Ecto neural progenitor cell (in vitro differentiated cells): ENCODE results near the gene GRIK2.

ENCODE experiments used
- DNase-seq: peaks from one replicate; pipeline ENCODE4 v3.0.0-alpha.2; 2018; ENCODE audit warnings: low spot score

Gene GRIK2

DNA sequence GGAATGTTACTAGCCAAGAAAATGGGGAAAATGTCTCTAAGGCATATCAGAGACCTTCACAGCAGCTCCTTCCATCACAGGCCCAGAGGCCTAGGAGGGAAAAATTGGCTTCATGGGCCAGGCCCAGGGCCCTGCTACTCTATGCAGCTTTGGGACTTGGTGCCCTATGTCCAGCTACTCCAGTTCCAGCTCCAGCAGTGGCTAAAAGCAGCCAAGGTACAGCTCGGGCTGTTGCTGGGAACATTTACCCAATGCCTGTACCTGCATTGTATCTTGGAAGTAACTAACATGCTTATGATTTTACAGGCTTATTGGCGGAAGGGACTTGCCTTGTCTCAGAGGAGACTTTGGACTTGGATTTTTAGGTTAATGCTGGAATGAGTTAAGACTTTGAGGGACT, 390.6 kb downstream of the GRIK2 start:
- no peak for DNase-seq

DNA sequence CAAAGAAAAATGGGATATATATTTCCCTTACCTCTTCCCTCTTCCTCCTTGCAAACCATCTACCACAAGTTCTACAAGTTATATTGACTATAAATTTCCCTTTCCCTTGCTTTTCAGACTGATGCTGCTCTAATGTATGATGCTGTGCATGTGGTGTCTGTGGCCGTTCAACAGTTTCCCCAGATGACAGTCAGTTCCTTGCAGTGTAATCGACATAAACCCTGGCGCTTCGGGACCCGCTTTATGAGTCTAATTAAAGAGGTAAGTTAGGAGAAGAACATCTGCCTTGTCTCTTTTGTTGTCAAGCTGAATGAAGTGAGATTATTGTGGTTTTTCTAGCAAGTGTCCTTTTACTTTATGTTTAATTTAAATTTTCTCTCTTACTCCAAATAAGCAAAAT, 406.0 kb downstream of the GRIK2 start:
- DNase-seq = no peak

DNA sequence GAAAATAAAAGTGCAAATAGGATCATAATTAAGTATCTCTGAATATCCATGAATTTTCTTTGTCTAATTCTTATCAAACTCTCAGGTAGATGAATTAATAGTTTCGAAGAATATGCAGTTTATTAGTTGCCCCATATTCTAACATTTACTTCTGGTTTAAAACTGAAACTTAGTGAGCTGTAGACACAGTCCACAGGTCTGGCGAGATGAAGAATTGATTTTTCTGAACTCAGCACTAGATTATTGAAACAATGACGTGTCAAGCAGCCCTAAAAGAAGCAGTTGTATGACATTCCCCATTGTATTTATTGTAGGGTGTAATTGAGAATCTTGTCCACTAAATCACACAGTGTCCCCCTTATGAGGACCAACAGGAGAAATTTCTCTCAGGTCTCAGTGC, 407.1 kb downstream of the GRIK2 start:
- DNase-seq = no peak

DNA sequence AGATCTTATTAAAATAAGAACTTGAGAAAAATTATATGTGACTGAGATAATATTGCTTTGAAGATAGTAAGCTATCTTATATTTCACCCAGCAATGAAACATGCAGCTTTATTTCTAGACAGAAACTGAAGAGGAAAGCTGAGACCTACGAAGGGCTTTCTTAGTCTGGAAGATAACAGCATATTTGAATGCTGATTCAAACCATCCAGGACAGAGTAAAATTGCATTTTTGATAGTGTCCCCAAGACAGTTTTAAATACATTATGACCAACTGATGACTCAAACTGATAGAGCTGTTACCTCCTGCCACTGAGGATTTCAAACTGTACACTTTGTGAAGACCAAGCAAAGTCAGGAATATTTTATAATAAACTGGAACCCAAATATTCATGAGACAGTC, 409.6 kb downstream of the GRIK2 start:
- no peak for DNase-seq

DNA sequence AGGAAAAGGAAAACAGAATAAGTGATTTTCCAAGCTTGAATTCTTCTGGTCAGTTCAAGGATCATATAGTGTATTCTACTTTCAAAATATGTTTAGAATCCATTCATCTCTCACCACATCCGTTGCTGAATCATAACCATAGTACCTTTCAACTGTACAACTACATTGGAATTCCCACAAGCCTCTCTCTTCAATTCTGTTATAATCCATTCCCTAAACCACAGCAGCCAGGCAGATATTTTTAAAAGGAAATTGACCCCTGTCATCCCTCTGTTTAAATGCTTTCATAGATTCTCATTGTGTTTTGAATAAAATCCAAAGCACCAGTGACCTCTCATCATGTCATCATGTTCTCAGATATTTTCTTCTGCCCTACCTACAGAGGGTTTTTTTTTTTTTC, 412.7 kb downstream of the GRIK2 start:
- DNase-seq = no peak

DNA sequence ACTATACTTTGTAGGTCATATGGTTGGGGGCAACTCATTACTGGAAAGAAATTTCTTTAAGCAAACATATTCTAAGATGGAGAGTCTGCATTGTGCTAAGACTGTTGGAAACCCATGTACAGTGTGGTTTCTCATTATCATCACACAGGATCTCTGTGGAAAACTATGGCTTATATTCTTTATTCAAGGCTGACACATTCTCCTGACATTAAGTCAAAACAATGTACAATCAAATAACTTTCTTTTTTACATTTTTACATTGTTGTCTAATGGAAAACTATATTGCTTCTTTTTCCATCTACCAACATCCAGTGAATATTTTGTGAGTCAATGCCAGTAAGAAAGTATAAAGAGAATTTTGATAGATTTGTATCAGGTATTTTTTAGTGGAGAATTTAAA, 417.6 kb downstream of the GRIK2 start:
- no peak for DNase-seq

DNA sequence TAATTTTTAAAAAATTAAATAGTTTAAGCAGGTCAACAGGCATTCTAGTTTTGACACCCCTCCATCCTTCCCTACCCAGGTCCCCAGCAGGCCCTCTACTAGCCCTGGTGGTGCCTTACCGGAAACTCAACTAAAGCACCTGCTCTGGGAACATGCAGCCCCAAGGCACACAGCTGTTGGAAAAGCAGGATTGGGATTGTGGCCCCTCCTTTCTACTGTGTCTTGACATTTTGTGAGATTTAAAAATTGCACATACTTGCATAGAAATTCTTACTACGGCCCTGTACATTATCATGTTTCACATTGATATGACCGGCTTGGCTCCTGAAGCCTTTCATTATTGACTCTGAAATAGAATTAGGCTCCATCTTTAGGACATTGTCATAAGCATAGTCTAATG, 423.2 kb downstream of the GRIK2 start:
- no peak for DNase-seq

DNA sequence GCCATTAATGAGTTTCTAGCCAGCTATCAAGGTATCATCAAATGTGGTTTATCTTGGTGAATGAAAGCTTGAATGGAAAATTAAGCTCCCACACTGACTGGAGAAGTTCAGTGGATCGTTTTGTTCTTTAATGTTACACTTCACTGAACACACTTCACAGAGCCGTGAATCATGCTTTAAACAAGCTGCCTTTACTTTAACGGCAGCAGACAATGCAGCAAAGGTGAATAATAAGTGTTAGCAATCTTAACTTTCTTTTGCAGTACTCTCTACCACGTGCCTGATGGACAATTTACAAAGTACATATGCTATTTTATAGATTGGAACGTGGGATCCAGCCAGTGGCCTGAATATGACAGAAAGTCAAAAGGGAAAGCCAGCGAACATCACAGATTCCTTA, 424.5 kb downstream of the GRIK2 start:
- DNase-seq = no peak

DNA sequence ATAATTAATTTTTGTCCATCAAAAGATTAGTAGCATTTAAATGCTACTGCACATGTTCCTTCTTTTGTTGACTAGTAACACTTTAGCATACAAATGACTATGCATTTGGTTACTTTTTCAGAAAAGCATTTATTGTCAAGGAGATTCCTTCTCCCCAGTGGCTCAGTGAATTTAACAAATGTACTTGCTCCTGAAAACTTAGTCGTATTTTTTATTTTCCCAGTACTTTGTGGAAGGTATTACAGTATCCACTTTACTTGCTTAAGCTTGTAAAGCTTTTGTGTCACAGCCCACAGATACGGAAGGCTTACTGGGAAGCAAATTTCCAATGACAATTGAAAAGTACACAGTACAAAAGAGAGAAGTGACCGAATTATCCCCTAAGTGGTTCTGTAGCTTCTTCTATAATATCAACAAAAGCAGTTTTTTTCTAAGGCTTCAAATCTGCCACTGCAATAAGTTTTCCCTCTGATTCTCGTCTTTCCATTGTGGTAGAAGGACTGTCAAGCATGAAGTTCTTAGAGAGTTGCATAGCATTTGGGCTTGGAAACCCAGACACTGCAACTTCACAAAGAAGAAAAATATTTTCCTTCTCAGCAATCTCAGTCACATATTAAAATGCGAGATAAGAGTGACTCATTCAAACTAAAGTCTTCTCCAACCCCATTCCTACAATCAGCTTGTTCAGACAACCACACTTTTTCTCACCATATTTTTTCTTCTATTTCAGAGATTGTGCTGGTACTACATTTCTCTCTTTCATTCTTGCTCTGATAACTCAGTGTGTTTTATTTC, 431.2 kb downstream of the GRIK2 start:
- no peak for DNase-seq

DNA sequence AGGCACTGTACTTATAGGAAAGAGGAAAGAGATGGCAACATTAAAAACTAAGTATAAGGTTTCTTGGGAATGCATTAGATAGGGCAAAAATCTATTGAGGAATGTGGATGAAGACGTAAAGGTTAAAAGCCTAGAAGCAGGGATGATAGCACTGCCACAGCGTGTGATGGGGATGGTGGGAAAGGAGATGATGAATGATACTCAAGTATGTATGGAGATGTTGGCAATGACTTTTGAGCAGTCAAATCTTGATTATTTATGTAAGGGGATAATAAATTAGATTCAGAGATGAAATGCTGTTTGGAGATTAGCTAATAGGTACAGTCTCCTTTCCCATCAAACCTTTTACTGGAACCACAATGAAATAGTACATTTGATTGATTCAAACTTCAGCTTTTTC, 432.8 kb downstream of the GRIK2 start:
- no peak for DNase-seq

DNA sequence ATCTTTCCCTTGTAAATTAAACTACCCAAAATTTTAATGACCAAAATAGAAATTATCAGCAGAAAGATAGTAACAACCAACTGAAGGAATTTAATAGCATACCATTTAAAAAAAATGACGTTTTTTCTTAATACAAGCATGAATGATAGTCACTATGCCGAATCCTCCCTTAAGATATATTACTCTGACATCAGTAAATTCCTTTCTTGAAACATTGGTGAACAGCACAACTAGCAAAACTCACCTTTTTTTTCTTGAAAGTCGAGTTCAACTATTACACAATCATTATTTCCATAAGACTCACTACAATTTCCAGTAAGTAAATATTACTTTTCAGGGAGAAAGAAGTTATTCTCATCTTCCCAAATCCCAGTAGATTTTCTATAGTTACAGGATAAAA, 433.2 kb downstream of the GRIK2 start:
- DNase-seq = no peak

DNA sequence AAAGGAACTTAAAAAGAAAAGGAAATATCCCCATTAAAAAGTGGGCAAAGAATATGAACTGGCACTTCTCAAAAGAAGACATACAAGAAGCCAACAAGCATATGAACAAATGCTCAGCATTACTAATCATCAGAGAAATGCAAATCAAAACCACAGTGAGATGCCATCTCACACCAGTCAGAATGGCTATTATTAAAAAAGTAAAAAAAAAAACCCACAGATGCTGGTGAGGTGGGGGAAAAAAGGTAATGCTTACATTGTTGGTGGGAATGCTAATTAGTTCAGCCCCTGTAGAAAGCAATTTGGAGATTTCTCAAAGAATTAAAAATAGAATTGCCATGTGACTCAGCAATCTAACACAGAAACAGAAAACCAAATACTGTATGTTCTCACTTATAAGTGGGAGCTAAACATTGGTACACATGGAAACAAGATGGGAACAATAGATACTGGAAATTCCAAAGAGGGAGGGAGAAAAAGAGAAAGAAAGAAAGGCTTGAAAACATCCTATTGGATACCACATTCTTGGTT, 437.1 kb downstream of the GRIK2 start:
- no peak for DNase-seq

DNA sequence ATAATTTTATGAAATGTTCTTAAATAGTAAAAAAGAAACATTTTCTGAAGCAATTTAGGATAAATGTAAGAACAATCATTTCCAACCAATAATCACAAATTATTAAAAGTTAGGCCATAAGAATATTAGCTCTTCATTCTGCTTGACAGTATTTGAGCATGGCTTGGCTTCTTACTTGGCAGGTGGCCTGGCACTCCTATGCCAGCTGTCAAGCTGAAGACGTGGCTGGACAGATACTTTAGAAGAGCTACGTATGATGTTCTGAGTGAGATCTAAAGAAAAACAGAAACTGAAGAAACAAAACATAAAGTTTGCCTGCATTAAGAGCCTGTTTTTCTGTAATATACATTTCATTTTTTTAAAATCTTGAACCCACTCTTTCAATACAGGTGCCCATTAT, 438.9 kb downstream of the GRIK2 start:
- DNase-seq = no peak

DNA sequence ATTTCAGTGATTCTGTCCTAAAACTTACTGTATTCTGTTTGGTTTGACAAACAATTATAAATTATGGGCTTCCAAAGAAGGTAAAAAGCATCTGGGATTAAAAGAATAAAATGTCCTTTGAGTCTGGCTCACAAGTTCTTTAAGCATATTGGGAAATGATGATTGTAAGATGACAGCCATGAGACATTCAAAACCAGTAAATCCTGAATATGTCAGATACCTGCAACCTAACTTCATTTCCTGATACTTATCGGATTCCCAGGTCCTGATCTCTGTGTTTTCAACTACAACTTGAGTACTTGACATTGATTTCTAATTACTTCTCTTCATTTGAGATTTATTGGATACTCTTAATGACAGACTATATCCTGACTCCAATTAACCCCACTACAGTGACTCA, 446.6 kb downstream of the GRIK2 start:
- DNase-seq = no peak

DNA sequence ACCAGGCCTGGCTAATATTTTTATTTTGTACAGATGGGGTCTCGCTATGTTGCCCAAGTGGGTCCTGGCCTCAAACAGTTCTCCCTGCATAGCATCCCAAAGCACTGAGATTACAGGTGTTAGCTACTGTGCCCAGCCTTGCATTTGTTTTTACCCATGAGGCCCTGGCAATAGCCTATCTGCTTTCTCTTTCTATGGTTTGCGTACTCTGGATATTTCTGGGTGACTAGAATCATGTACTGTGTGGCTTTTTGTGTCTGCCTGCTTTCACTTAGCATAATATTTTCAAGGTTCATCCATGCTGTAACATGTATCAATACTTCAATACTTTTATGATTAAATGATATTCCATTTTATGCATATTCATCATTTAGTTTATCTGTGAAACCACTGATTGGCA, 451.7 kb downstream of the GRIK2 start:
- DNase-seq = no peak

DNA sequence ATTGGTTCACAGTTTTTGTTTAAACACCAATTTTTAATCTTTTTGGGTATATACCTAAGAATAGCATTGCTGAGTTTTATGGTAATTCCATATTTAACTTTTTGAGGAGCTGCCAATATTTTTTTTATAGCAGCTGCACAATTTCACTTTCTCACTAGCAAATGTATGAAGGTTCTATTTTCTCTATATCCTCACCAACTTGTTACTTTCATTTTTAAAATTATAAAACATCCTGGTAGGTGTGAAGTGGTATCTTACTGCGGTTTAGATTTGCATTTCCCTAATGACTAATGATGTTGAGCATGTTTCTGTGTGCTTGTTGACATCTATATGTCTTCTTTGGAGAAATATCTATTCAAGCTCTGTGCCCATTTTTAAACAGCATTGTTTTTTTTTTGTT, 452.1 kb downstream of the GRIK2 start:
- no peak for DNase-seq

DNA sequence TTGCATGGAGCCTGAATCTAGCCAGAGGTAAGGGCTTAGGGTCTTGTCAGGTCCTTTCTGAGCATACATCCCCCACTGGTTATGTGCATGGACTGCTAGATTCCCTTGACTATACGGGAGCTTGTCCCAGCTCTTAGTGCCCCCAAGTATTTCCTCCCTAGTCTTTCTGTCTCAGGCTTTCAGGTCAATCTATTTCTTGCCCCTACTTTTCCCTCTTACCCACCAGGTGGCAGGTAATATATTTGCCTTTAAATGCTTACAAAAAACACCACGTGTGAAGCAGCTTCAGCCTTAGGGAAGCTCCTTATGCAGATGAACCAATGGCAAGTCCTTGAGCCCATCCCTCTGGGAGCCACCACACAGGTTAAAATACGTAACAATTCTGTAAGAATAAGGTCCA, 454.2 kb downstream of the GRIK2 start:
- no peak for DNase-seq

DNA sequence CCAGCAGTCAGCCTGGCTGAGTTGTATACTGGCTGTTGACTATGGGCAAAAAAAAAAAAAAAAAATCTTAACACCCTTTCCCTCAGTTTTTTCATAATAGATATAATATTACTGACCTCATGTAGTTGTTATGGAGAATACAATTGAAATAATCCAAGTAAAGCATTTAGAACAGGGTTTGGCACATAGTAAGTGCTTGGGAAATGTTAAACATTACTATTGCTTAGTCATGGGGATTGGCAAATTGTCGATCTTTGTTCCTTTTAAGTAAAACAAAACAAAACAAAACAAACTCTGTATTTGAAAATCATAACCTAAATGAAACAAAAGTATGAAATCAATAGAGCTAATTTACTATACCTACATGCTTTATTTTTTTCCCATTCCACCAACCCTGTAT, 458.4 kb downstream of the GRIK2 start:
- DNase-seq = no peak

DNA sequence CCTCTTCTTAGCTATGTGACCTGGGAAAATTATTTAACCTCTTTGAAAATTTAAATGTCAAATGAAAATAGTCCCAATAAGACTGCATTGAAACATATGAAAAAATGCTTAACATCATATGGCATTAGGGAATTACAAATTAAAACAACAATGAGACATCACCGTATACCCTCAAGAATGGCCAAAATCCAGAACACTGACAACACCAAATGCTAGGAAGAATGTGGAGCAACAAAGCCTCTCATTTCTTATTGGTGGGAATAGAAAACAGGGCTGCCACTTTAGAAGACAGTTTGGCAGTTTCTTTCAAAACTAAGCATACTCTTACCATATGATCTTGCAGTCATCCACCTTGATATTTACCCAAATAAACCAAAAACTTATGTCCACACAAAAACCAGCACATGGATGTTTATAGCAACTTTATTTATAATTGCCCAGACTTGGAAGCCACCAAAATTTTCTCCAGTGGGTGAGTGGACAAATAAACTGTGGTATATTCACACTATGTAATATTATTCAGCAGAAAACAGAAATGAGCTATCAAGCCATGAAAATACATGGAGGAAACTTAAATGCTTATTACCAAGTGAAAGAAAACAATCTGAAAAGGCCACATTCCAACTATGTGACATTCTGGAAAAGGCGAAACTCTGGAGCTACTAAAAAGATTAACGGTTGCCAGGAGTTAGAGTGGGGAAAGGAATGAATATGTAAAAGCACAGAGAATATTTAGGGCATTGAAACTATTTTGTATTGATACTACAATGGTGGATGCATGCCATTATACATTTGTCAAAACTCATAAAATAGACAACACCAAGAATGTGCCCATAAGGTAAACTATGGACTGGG, 459.9 kb downstream of the GRIK2 start:
- no peak for DNase-seq

DNA sequence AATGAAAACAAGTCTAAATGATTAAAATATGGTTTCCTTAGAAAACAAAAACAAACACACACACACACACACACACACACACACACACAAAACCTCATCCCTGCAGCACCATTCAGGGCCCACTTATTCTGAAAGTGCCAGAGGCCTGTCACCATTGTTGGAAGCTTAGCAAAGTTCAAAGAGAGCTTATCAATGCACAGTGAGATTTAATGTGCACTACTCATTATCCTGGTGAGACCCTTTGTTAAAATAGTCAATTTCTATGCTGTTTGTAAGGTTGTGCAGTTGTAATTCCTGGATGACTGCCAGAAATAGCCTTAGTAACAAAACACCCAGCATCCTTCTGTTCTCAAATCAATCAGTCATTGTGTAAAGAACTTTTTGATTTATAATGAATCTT, 482.9 kb downstream of the GRIK2 start:
- no peak for DNase-seq

DNA sequence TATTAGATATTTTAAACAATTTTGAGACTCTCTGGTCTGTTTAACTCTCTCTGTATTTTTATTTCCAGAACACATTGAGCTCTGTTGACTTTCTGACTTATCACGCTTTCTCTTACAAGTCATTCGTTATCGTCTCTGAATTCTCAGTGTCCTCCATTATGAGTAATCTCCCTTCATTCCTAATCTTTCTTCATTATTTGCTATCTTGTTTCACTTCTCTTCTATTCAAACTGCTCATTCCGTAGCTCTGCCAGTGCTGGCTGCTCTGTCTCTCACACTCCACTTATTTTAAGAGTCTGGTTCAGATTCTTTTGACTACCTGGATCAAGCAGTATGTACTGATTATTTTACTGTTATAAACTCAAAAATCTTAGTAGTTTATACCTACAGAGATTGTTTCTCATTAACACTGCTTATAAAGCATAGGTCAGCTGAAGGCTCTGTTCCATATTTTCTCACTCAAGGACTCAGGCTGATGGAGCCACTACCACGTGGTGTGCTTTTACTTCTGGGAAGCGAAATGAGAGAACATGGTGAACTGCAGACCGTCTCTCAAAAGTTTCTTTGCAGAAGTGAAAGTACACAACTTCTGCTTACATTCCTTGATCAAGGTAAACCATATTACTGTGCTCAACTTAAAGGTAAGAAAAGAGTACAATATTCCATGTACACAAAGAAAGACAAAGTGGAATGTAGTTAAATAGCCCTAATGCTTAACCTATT, 485.2 kb downstream of the GRIK2 start:
- DNase-seq = no peak

DNA sequence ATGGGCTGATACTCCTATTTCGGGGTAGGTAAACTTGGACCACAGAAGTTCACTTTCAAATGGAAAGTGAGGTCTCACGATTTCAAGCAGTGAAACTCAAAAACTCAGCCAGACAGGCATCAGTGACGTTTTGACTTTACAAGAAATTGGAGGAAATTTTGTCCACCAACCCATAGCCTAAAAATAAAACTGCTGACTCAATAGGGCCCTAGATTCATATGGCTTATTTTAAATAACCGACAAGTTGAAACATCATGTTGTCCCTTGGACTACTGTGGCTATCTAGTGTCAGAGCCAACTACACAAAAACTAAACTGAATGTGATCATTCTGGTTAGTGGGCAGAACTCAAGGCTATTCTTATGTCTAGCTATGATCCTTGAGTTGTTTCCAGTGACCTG, 486.3 kb downstream of the GRIK2 start:
- no peak for DNase-seq

DNA sequence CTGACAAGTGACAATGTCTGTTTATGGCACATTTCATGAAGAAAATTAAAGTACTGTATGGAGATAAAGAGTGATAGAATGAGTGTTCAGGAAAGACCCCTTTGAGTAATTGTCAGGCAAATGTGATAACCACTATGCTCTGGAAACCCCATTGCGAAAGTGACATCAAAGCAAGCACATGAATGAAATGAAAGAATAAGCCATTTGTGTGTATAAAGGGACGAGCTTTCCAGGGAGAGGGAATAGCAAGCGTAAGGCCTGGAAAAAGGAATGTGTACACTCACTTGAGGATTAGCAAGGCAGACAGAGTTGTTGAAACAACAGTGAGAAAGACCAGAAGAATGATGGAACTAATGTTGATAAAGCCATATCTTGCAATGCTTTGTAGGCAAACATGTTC, 490.0 kb downstream of the GRIK2 start:
- no peak for DNase-seq
